Measurements from ENCODE around the gene GRM7. TPM values are rescaled to one million over a fixed set of nuclear protein-coding genes. Genes with fewer than 3 reads are reported as not detected.

GRM7 gene
- total RNA-seq, 1 donor from 2014 or later: not detected

DNA sequence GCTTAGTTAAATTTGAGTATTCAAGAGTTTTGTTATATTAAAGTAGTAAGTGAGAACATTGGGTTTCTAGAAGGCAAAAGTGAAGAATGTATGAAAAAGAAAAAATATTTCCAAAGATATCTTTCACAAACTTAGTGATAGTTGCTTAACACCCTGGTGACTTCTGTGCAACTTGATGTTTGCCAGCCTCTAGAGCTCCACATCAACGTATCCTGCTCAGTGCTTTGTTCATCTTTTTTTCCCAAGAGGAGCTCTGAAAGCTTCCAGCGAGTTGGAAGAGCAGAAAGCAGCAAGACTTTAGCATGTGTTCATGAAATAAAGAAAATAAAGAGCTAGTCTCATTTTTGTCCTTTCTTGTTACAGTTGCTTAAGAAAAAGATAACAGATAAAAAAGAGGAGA, 225.5 kb downstream of the GRM7 start:
- no peak for FAIRE-seq
- Histone ChIP-seq H3K4me3 (ENCODE audit: low read depth, low read length) (no peak overlapping the region), H3K36me3 (ENCODE audit: control insufficient read depth, insufficient read depth, low read length) (no peaks in the 10 kb centered on the region), H3K27me3 (ENCODE audit: control insufficient read depth, insufficient read depth, low read length) (no peaks in the 10 kb centered on the region)
- TF ChIP-seq, protein P1, sequence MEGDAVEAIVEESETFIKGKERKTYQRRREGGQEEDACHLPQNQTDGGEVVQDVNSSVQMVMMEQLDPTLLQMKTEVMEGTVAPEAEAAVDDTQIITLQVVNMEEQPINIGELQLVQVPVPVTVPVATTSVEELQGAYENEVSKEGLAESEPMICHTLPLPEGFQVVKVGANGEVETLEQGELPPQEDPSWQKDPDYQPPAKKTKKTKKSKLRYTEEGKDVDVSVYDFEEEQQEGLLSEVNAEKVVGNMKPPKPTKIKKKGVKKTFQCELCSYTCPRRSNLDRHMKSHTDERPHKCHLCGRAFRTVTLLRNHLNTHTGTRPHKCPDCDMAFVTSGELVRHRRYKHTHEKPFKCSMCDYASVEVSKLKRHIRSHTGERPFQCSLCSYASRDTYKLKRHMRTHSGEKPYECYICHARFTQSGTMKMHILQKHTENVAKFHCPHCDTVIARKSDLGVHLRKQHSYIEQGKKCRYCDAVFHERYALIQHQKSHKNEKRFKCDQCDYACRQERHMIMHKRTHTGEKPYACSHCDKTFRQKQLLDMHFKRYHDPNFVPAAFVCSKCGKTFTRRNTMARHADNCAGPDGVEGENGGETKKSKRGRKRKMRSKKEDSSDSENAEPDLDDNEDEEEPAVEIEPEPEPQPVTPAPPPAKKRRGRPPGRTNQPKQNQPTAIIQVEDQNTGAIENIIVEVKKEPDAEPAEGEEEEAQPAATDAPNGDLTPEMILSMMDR (IDR thresholded peaks at IDR 0.05; ENCODE audit: insufficient read depth, low read length, severe bottlenecking): no peak
- no peak for DNase-seq (ENCODE audit: low read depth)

DNA sequence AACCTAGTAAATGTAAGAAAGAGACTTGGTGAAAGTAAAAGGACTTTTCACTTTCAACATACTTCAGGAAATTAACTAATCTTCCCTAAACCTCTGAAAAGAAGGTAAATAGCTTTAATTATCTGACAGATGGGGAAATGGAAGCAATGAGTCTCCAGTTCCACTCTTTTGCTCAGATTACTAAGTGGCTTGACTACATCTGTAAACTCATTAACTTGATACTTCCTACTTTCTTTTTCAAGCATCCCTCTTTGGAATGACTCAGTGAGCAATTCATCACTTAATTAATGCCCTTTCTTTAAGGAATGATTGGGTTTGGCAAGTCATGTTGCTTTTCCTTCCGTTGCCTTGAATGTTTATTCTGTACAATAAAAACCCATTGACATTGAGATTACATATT, 234.2 kb downstream of the GRM7 start:
- DNase-seq (ENCODE audit: low read depth) (no peak), FAIRE-seq (no peak)
- Histone ChIP-seq H3K4me3 (ENCODE audit: low read depth, low read length) (no peak overlapping the region), H3K27me3 (ENCODE audit: control insufficient read depth, insufficient read depth, low read length) (no peaks in the 10 kb centered on the region), H3K36me3 (ENCODE audit: control insufficient read depth, insufficient read depth, low read length) (no peaks in the 10 kb centered on the region)
- TF ChIP-seq, protein P1 (IDR thresholded peaks at IDR 0.05; ENCODE audit: insufficient read depth, low read length, severe bottlenecking): no peak

DNA sequence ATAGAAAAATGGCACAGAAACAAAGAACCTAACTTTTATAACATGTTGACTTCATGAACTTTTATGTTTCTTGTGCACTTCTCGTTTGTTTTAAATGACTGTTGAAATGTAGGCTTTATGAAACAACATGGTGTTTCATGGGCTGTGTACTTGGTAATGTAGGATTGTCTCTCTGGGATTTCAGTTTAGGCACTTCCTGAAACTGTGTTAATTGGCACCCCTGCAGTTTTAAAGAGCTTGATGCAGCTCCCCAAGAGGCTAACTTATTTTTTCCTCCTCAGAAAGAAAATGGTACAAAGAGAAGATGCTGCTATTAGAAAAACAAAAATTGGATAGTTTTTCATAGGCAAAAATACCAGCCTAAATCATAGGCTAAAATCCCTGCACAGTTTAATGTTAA, 239.2 kb downstream of the GRM7 start:
- Histone ChIP-seq H3K27me3 (ENCODE audit: control insufficient read depth, insufficient read depth, low read length) (no peaks in the 10 kb centered on the region), H3K4me3 (ENCODE audit: low read depth, low read length) (no peak overlapping the region), H3K36me3 (ENCODE audit: control insufficient read depth, insufficient read depth, low read length) (no peaks in the 10 kb centered on the region)
- TF ChIP-seq, protein P1 (IDR thresholded peaks at IDR 0.05; ENCODE audit: insufficient read depth, low read length, severe bottlenecking): no peak
- FAIRE-seq: no peak
- DNase-seq (ENCODE audit: low read depth): no peak

DNA sequence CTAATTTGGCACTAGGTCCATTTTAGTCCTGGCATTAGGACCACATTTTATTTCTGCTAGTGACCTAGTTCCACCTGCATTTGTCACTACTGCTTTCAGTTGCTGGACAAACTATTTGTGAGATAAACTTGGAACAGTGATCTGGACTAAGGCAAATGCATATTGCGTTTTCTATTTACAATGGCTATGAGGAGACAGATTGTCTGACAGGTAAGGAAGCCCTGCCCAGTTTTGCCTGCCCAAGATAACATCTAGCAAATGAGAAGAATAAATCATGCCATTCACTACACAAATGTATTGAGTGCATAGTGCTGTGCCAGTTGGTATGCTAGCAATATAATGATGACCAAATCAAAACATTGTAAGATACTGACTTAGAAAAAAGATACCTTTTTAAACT, 245.7 kb downstream of the GRM7 start:
- H3K27me3 ChIP-seq (ENCODE audit: control insufficient read depth, insufficient read depth, low read length): no peaks in the 10 kb centered on the region
- FAIRE-seq (no peak), DNase-seq (ENCODE audit: low read depth) (no peak)
- no peaks in the 10 kb centered on the region for H3K36me3 ChIP-seq (ENCODE audit: control insufficient read depth, insufficient read depth, low read length)
- H3K4me3 ChIP-seq (ENCODE audit: low read depth, low read length): no peak overlapping the region
- TF ChIP-seq, protein P1 (IDR thresholded peaks at IDR 0.05; ENCODE audit: insufficient read depth, low read length, severe bottlenecking): no peak

DNA sequence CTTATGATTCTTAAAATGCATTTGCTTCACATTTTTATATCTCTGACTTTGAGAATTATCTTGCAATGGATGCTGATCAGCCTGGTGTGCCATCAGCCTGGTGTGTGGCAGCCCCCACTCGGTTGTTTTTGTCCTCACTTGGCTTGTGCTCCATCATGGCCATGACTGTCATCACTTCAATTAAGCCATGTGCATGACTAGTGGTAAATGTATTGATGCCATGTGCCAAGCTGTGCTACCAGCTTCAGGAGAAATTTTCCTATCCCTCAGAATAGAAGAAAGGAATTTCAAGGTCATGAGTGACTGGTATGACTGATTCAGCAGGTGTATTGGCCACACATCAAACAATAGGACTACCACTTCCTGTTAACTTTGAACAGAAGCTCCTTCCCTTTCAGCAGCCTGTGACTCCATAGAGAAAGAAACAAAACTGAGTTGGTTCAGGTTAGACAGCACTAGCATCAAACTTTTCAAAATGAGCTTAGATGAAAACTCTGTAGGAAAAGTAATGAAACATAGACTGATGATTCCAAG, 251.7 kb downstream of the GRM7 start:
- Histone ChIP-seq H3K27me3 (ENCODE audit: control insufficient read depth, insufficient read depth, low read length) (no peaks in the 10 kb centered on the region), H3K4me3 (ENCODE audit: low read depth, low read length) (no peak overlapping the region), H3K36me3 (ENCODE audit: control insufficient read depth, insufficient read depth, low read length) (no peaks in the 10 kb centered on the region)
- DNase-seq (ENCODE audit: low read depth) (no peak), FAIRE-seq (no peak)
- TF ChIP-seq, protein P1 (IDR thresholded peaks at IDR 0.05; ENCODE audit: insufficient read depth, low read length, severe bottlenecking): no peak

DNA sequence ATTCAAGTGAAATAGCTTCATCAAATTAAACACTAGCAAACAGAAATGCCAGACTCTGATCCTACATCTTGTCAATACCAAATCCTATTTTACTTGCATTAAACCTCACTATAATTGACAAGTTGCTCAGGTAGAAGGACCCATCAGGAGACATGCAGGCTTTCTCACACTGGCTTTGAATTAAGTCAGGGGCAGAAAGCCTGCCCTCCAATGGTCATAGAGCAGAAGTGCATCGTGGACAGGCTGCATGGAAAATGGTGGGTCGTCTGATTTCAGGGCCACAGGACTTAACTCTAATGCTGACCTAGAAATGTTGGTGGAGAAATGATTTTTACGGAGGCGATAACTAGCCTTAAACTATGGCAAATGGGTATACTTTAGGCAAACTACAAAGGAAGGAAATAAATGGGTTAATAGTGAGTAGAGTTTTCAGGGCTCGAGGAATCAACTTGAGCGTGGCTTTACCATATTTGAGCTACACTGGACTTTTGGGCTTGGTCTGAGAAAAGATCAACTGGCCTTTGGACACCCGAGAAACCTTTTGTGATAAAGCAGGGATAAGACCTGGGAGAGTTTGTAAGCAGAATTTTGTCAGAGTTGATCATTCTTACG, 283.9 kb downstream of the GRM7 start:
- Histone ChIP-seq H3K27me3 (ENCODE audit: control insufficient read depth, insufficient read depth, low read length) (no peaks in the 10 kb centered on the region), H3K4me3 (ENCODE audit: low read depth, low read length) (no peak overlapping the region), H3K36me3 (ENCODE audit: control insufficient read depth, insufficient read depth, low read length) (no peaks in the 10 kb centered on the region)
- peak; percentile 12 for DNase-seq (ENCODE audit: low read depth)
- TF ChIP-seq, protein P1 (IDR thresholded peaks at IDR 0.05; ENCODE audit: insufficient read depth, low read length, severe bottlenecking): peak; percentile 50
- no peak for FAIRE-seq

All from bronchial epithelial cell (primary cell).